Keratinocyte (primary cell): ENCODE results near the gene KANSL1. TPM values are rescaled to one million over a fixed set of nuclear protein-coding genes. Genes with fewer than 3 reads are reported as not detected.

ENCODE experiments used
- DNase-seq: peaks from one replicate; pipeline ENCODE4 v3.0.0-alpha.2; 2011; ENCODE audit warnings: low read depth, missing footprints, low spot score
- FAIRE-seq: peaks from 2 replicates; lab custom pipeline; 2011; peaks lifted over from hg19 to GRCh38; lab: Jason Lieb, UNC
- H2AFZ ChIP-seq: 2 replicates; pipeline ENCODE4 v1.6.0; 2012; ENCODE audit warnings: low read length, control low read depth, inconsistent platforms; ENCODE audit not compliant: control insufficient read depth
- H3K27ac ChIP-seq: 2 replicates; pipeline ENCODE4 v1.5.1; 2011; ENCODE audit warnings: low read length; ENCODE audit not compliant: control insufficient read depth, insufficient read depth
- H3K27me3 ChIP-seq: 3 replicates; pipeline ENCODE4 v1.6.0; 2011; ENCODE audit warnings: low read length; ENCODE audit not compliant: control insufficient read depth, insufficient read depth; ENCODE audit errors: extremely low read depth
- H3K36me3 ChIP-seq, 2 experiments: 2 replicates in 1 of 2; 3 replicates in 1 of 2; pipeline ENCODE4 v1.5.1; 2011; ENCODE audit warnings: low read length in 2 of 2, mild to moderate bottlenecking in 1 of 2; ENCODE audit not compliant: control insufficient read depth in 2 of 2, insufficient read depth in 2 of 2; ENCODE audit errors: extremely low read depth in 1 of 2
- H3K4me1 ChIP-seq: 3 replicates; pipeline ENCODE4 v1.5.1; 2011; ENCODE audit warnings: low read length; ENCODE audit not compliant: control insufficient read depth, insufficient read depth; ENCODE audit errors: extremely low read depth
- H3K4me2 ChIP-seq: 3 replicates; pipeline ENCODE4 v1.6.0; 2011; ENCODE audit warnings: low read depth, low read length; ENCODE audit not compliant: control insufficient read depth, insufficient read depth; ENCODE audit errors: extremely low read depth
- H3K4me3 ChIP-seq, 3 experiments: fragments of 200-600 bp in 1 of 3; sonication (generic) in 1 of 3; 2 replicates in 2 of 3; 3 replicates in 1 of 3; pipeline ENCODE4 v1.5.1; 2011 to 2016; ENCODE audit warnings: low read length in 3 of 3, mild to moderate bottlenecking in 3 of 3, control low read depth in 2 of 3, inconsistent platforms in 1 of 3, low read depth in 1 of 3, mixed read lengths in 1 of 3, mixed run types in 1 of 3, moderate library complexity in 1 of 3; ENCODE audit not compliant: control insufficient read depth in 2 of 3, insufficient read depth in 2 of 3; ENCODE audit errors: extremely low read depth in 1 of 3
- H3K79me2 ChIP-seq: 2 replicates; pipeline ENCODE4 v1.6.0; 2012; ENCODE audit warnings: low read length; ENCODE audit not compliant: control insufficient read depth, insufficient read depth
- H3K9ac ChIP-seq: 3 replicates; pipeline ENCODE4 v1.6.0; 2011; ENCODE audit warnings: low read length; ENCODE audit not compliant: control insufficient read depth, insufficient read depth; ENCODE audit errors: extremely low read depth
- H3K9me1 ChIP-seq: 3 replicates; pipeline ENCODE4 v1.6.0; 2011; ENCODE audit warnings: low read length; ENCODE audit not compliant: control insufficient read depth, insufficient read depth; ENCODE audit errors: extremely low read depth
- H3K9me3 ChIP-seq: 2 replicates; pipeline ENCODE4 v1.5.1; 2012; ENCODE audit warnings: low read depth, low read length; ENCODE audit not compliant: control insufficient read depth
- H4K20me1 ChIP-seq: 3 replicates; pipeline ENCODE4 v1.6.0; 2011; ENCODE audit warnings: low read length; ENCODE audit not compliant: control insufficient read depth, insufficient read depth; ENCODE audit errors: extremely low read depth
- EZH2 ChIP-seq: IDR thresholded peaks from one replicate; pipeline ENCODE4 v1.6.1; 2012; ENCODE audit warnings: inconsistent platforms, mild to moderate bottlenecking, low read length, moderate library complexity
- dilution Hi-C: fragments of 300-500 bp; cut with MboI; formaldehyde crosslinking; loops from one replicate; pipeline ENCODE4 v1.7.0; 2020; ENCODE audit warnings: low sequenced_read_pairs; ENCODE audit not compliant: extremely low pct_ligation_motif_present
- polyA plus RNA-seq, 5 experiments: library from polyadenylated mRNA; depleted of rRNA in 3 of 5; stranded (reverse) in 3 of 5; stranded (forward) in 1 of 5; unstranded in 1 of 5; fragments of >200 nt; gene quantifications; 1 replicate in 1 of 5; 2 replicates in 3 of 5; 3 replicates in 1 of 5; pipeline versions ENCODE4 v1.2.1 to v1.2.3, GENCODE V29; 2011 to 2012; ENCODE audit warnings: missing spikeins in 2 of 5, low read depth in 1 of 5, low replicate concordance in 1 of 5
- TF ChIP-seq, protein P1 (sequence below), 3 experiments: IDR thresholded peaks in 1 of 3; conservative IDR thresholded peaks in 1 of 3; optimal IDR thresholded peaks in 1 of 3; 2 replicates in 2 of 3; 3 replicates in 1 of 3; pipeline versions ENCODE3 to v1.5.1; 2011; ENCODE audit warnings: low read length in 3 of 3, mild to moderate bottlenecking in 3 of 3, moderate library complexity in 2 of 3, control low read depth in 1 of 3, inconsistent platforms in 1 of 3; ENCODE audit not compliant: insufficient read depth in 2 of 3; ENCODE audit errors: extremely low read depth in 1 of 3

Gene KANSL1
- polyA plus RNA-seq, 1 donor (not counting 4 experiments of a cell fraction or from before 2014, with no cell fraction given), result 17.6 TPM

DNA sequence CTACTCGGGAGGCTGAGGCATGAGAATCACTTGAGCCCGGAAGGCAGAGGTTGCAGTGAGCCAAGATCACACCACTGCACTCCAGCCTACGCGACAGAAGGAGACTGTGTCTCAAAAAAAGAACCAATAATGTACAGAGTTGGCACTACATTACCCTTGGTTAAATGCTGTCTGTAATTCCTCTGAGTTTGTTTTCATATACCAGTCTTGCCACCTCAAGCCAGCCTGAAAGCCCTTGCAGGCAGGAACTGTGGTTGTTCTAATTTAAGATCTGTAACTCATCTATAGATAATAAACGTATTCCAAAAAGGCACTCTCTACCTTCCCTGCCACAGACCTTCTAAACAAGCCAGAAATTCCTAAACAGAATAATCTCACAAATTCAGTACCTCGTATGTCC is 4.3 kb upstream of the KANSL1 start:
- Histone ChIP-seq H3K9me1 (peaks cover 8% of the 10 kb centered on the region), H3K79me2 (peaks cover 77% of the 10 kb centered on the region), H2AFZ (no peak overlapping the region), H3K4me1 (peaks cover 9% of the 10 kb centered on the region), H3K4me3 (no peak overlapping the region), H3K4me2 (no peak overlapping the region), H3K9ac (no peak overlapping the region), H3K27ac (no peak overlapping the region), H3K9me3 (no peaks in the 10 kb centered on the region), H4K20me1 (peaks cover 6% of the 10 kb centered on the region), H3K27me3 (no peaks in the 10 kb centered on the region), H3K36me3 (peaks cover 3 to 9% of the 10 kb centered on the region in 2 experiments)
- TF ChIP-seq, protein P1, sequence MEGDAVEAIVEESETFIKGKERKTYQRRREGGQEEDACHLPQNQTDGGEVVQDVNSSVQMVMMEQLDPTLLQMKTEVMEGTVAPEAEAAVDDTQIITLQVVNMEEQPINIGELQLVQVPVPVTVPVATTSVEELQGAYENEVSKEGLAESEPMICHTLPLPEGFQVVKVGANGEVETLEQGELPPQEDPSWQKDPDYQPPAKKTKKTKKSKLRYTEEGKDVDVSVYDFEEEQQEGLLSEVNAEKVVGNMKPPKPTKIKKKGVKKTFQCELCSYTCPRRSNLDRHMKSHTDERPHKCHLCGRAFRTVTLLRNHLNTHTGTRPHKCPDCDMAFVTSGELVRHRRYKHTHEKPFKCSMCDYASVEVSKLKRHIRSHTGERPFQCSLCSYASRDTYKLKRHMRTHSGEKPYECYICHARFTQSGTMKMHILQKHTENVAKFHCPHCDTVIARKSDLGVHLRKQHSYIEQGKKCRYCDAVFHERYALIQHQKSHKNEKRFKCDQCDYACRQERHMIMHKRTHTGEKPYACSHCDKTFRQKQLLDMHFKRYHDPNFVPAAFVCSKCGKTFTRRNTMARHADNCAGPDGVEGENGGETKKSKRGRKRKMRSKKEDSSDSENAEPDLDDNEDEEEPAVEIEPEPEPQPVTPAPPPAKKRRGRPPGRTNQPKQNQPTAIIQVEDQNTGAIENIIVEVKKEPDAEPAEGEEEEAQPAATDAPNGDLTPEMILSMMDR (optimal IDR thresholded peaks at IDR 0.05 in 1 of 3, IDR thresholded peaks at IDR 0.05 in 1 of 3, conservative IDR thresholded peaks at IDR 0.05 in 1 of 3; ENCODE audit: extremely low read depth in 1 of 3, insufficient read depth in 2 of 3, low read length in 3 of 3), result no peak
- TF ChIP-seq EZH2, result no peak
- dilution Hi-C loops, result no loop called here
- DNase-seq, result no peak
- no peak for FAIRE-seq

DNA sequence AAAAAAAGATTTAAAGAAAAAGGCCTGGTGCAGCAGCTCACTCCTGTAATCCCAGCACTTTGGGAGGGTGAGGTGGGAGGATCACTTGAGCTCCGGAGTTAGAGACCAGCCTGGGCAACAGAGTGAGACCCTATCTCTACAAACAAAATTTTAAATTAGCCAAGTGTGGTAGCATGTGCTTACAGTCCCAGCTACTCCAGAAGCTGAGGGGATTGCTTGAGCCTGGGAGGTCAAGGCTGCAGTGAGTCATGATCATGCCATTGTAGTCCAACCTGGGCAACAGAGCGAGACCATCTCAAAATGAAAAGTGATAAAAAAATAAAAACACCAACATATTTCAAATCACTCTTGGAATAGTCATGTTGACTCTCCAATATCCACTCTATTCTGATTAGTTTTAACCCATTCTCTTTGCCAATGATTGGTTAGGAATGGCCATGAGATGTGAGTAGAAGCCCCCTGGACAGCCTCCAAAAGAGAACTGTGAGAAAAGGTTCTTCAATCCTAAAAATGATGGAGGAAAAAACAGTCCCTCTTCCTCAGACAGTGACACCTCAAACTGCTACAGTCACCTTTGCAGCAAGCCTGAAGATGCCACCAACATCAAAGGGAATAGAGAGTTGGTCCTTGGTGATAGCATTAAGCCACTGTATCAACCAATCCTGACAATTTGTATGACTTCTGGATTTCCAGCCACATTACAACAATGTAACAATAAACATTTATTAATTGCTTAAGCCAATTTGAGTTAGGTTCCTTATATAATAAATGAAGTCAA is 2.9 kb upstream of the KANSL1 start:
- no peak for FAIRE-seq
- Histone ChIP-seq H3K9ac (no peak overlapping the region), H3K27ac (no peak overlapping the region), H3K36me3 (peaks cover 3 to 9% of the 10 kb centered on the region in 2 experiments), H3K4me2 (no peak overlapping the region), H4K20me1 (peaks cover 6% of the 10 kb centered on the region), H3K9me1 (peaks cover 8% of the 10 kb centered on the region), H3K9me3 (no peaks in the 10 kb centered on the region), H3K4me3 (no peak overlapping the region), H3K4me1 (peaks cover 10% of the 10 kb centered on the region), H2AFZ (no peak overlapping the region), H3K79me2 (peaks cover 77% of the 10 kb centered on the region), H3K27me3 (no peaks in the 10 kb centered on the region)
- no peak for DNase-seq
- TF ChIP-seq EZH2, result no peak
- TF ChIP-seq, protein P1 (optimal IDR thresholded peaks at IDR 0.05 in 1 of 3, IDR thresholded peaks at IDR 0.05 in 1 of 3, conservative IDR thresholded peaks at IDR 0.05 in 1 of 3; ENCODE audit: extremely low read depth in 1 of 3, insufficient read depth in 2 of 3, low read length in 3 of 3), result no peak
- dilution Hi-C loops, result no loop called here
